K562 (cell line): ENCODE results near the gene CRAMP1. TPM values are rescaled to one million over a fixed set of nuclear protein-coding genes. Genes with fewer than 3 reads are reported as not detected.

Experiments used
- ATAC-seq: fragments of 200-7000 bp; cut with Tn5 transposase; 3 replicates; pipeline ENCODE4 v1.9.1; 2020; ENCODE audit warnings: moderate library complexity
- BruUV-seq: library from RNA; stranded (reverse); fragments of 400-500 nt; replicated peaks from 2 replicates; lab custom pipeline; 2021; lab: Mats Ljungman, UMichigan
- CTCF ChIA-PET: fragments of 300-600 bp; formaldehyde crosslinking; extraction: SDS; loops from one replicate; lab custom pipeline; 2021; ENCODE audit warnings: low intra/inter-chr PET ratio; lab: Yijun Ruan, JAX
- POLR2A ChIA-PET: fragments of 300-600, 350-650 bp; sonication (Branson Sonifier 250); formaldehyde crosslinking; extraction: SDS; loops from one replicate; lab custom pipeline; 2021; ENCODE audit warnings: antibody characterized with exemption, inconsistent platforms; lab: Yijun Ruan, JAX
- DNase-seq, 4 experiments: peaks; one replicate each; pipeline versions ENCODE4 v3.0.0 to v3.0.0-alpha.2; 2011 to 2018; ENCODE audit warnings: low spot score in 3 of 4, mixed read lengths in 3 of 4; ENCODE audit errors: extremely low read depth in 1 of 4
- FAIRE-seq: peaks from 2 replicates; lab custom pipeline; 2011; peaks lifted over from hg19 to GRCh38; lab: Jason Lieb, UNC
- H2AFZ ChIP-seq: 2 replicates; pipeline ENCODE4 v1.6.0; 2011; ENCODE audit warnings: low read depth, low read length, control low read depth, inconsistent platforms
- H3K27ac ChIP-seq: fragments of 200-600 bp; 3 replicates; pipeline ENCODE4 v1.8.0; 2011; ENCODE audit warnings: low read depth, mild to moderate bottlenecking, control low read depth, inconsistent platforms, low read length, moderate library complexity, mixed read lengths; ENCODE audit errors: extremely low read depth
- H3K27me3 ChIP-seq, 2 experiments: fragments of 300-600 bp in 1 of 2; 2 replicates in 1 of 2; 3 replicates in 1 of 2; pipeline versions ENCODE4 v1.6.0 to v1.8.0; 2011; ENCODE audit warnings: inconsistent platforms in 2 of 2, low read length in 2 of 2, mild to moderate bottlenecking in 1 of 2, mixed read lengths in 1 of 2, moderate library complexity in 1 of 2; ENCODE audit not compliant: control insufficient read depth in 2 of 2, insufficient read depth in 2 of 2
- H3K36me3 ChIP-seq: fragments of 300-600 bp; 3 replicates; pipeline ENCODE4 v1.8.0; 2011; ENCODE audit warnings: mild to moderate bottlenecking, low read length, inconsistent platforms; ENCODE audit not compliant: control insufficient read depth, insufficient read depth
- H3K4me1 ChIP-seq, 2 experiments: fragments of 200-600 bp in 1 of 2; replicated peaks in 1 of 2; 2 replicates in 1 of 2; 3 replicates in 1 of 2; pipeline versions ENCODE4 v1.5.1 to v1.8.0; 2011; ENCODE audit warnings: inconsistent platforms in 2 of 2, low read length in 2 of 2, mild to moderate bottlenecking in 1 of 2, mixed read lengths in 1 of 2, moderate library complexity in 1 of 2; ENCODE audit not compliant: control insufficient read depth in 2 of 2, insufficient read depth in 2 of 2
- H3K4me2 ChIP-seq: 2 replicates; pipeline ENCODE4 v1.6.1; 2011; ENCODE audit warnings: low read length, control low read depth, inconsistent platforms, mixed read lengths; ENCODE audit not compliant: insufficient read depth
- H3K4me3 ChIP-seq: fragments of 200-600 bp; sonication (generic), shearing (Covaris generic); 2 replicates; pipeline ENCODE4 v1.5.1; 2016; ENCODE audit warnings: control low read depth, inconsistent platforms
- H3K79me2 ChIP-seq: fragments of 200-600 bp; 3 replicates; pipeline ENCODE4 v1.8.0; 2011; ENCODE audit warnings: low read length, inconsistent platforms; ENCODE audit not compliant: control insufficient read depth, insufficient read depth
- H3K9ac ChIP-seq, 2 experiments: 2 replicates each; pipeline versions ENCODE4 v1.6.0 to v1.6.1; 2011; ENCODE audit warnings: low read depth in 2 of 2, low read length in 2 of 2, control low read depth in 1 of 2, inconsistent platforms in 1 of 2, mild to moderate bottlenecking in 1 of 2, mixed read lengths in 1 of 2; ENCODE audit not compliant: insufficient read depth in 1 of 2
- H3K9me1 ChIP-seq: one replicate; pipeline ENCODE4 v1.6.0; 2011; ENCODE audit warnings: inconsistent platforms, mild to moderate bottlenecking, low read length, moderate library complexity; ENCODE audit not compliant: control insufficient read depth, insufficient read depth
- H3K9me3 ChIP-seq: replicated peaks from 2 replicates; pipeline ENCODE4 v1.5.1; 2011; ENCODE audit warnings: low read depth, low read length, inconsistent platforms; ENCODE audit not compliant: control insufficient read depth, insufficient read depth
- H4K20me1 ChIP-seq: replicated peaks from 2 replicates; pipeline ENCODE4 v1.6.1; 2011; ENCODE audit warnings: low read length, inconsistent platforms, mixed read lengths; ENCODE audit not compliant: control insufficient read depth, insufficient read depth
- GTF2A2 ChIP-seq: IDR thresholded peaks from 2 replicates; pipeline ENCODE4 v1.6.1; 2016; ENCODE audit warnings: mild to moderate bottlenecking, missing genetic modification characterization, missing compliant biosample characterization
- JUND ChIP-seq, 2 experiments: IDR thresholded peaks; 2 replicates in 1 of 2; 3 replicates in 1 of 2; pipeline ENCODE4 v1.6.1; 2011; ENCODE audit warnings: borderline replicate concordance in 2 of 2, low read depth in 2 of 2, low read length in 2 of 2, improper control_type of control experiment in 1 of 2, missing biosample characterization in 1 of 2, missing genetic modification characterization in 1 of 2, missing genetic modification reagents in 1 of 2
- NELFE ChIP-seq: IDR thresholded peaks from 2 replicates; pipeline ENCODE4 v1.6.1; 2011; ENCODE audit warnings: mild to moderate bottlenecking; ENCODE audit not compliant: insufficient read depth, insufficient read length
- NR2F6 ChIP-seq: fragments of 450-650 bp; formaldehyde crosslinking; IDR thresholded peaks from 2 replicates; pipeline ENCODE4 v1.4.0; 2020; ENCODE audit warnings: mild to moderate bottlenecking
- NRF1 ChIP-seq, 2 experiments: fragments of 450-650 bp; IDR thresholded peaks in 1 of 2; conservative IDR thresholded peaks in 1 of 2; 2 replicates each; pipeline ENCODE4 v1.6.1; 2014; ENCODE audit warnings: mild to moderate bottlenecking in 2 of 2
- RBBP5 ChIP-seq: fragments of 200-600 bp; sonication (generic); IDR thresholded peaks from 2 replicates; pipeline ENCODE4 v1.6.1; 2012; ENCODE audit warnings: borderline replicate concordance, mild to moderate bottlenecking, low read length, control low read depth, inconsistent platforms; ENCODE audit not compliant: insufficient read depth, poor library complexity, severe bottlenecking
- RBM22 ChIP-seq: fragments of 200-400 bp; formaldehyde crosslinking; IDR thresholded peaks from 2 replicates; pipeline ENCODE4 v1.6.1; 2018; ENCODE audit warnings: low read length, low read depth; ENCODE audit not compliant: poor library complexity, severe bottlenecking
- ZNF224 ChIP-seq: sonication (generic); formaldehyde crosslinking; IDR thresholded peaks from 2 replicates; pipeline ENCODE4 v1.8.0; 2022; ENCODE audit warnings: mild to moderate bottlenecking, missing genetic modification reagents
- ZNF282 ChIP-seq: sonication (generic); formaldehyde crosslinking; IDR thresholded peaks from 2 replicates; pipeline ENCODE4 v1.8.1; 2023; ENCODE audit warnings: missing genetic modification reagents
- ZNF695 ChIP-seq: fragments of 450-650 bp; formaldehyde crosslinking; IDR thresholded peaks from 2 replicates; pipeline ENCODE4 v1.4.0; 2020; ENCODE audit warnings: mild to moderate bottlenecking, moderate library complexity
- ZZZ3 ChIP-seq: fragments of 450-650 bp; IDR thresholded peaks from 2 replicates; pipeline ENCODE4 v1.6.1; 2016; ENCODE audit warnings: antibody characterized with exemption, mild to moderate bottlenecking, moderate library complexity
- WGBS: fragments of 100-300 bp; shearing (Covaris generic); methylation state at CpG from one replicate; pipeline ENCODE4 v1.1.6; 2016; ENCODE audit warnings: low coverage, mixed read lengths; ENCODE audit not compliant: insufficient coverage; ENCODE audit errors: missing lambda C conversion rate; 5-methylcytosine and 5-hydroxymethylcytosine counted together
- in situ Hi-C: fragments of 300-500 bp; cut with MboI; formaldehyde crosslinking; loops from 4 replicates; pipeline ENCODE4 v1.15.0; 2018; ENCODE audit warnings: inconsistent platforms, mixed read lengths
- intact Hi-C: fragments of 100-400 bp; cut with micrococcal nuclease; formaldehyde crosslinking; loops from 2 replicates; pipeline ENCODE4 v1.14.2; 2022
- polyA plus RNA-seq, 8 experiments: library from polyadenylated mRNA; depleted of rRNA in 4 of 8; stranded (reverse) in 5 of 8; unstranded in 3 of 8; fragments of >200 nt; fragmentation: Nextera tagmentation in 2 of 8; fragmentation: Illumina TruSeq in 1 of 8; extraction: Ambion mirVana in 2 of 8; extraction: Trizol in 1 of 8; gene quantifications; 2 replicates each; pipeline versions ENCODE4 v1.2.1 to v1.2.3, GENCODE V29; 2011 to 2014; ENCODE audit warnings: inconsistent platforms in 1 of 8, missing spikeins in 1 of 8
- total RNA-seq, 7 experiments: library from RNA; depleted of rRNA in 6 of 7; stranded (reverse); fragments of >200 nt in 6 of 7; fragmentation: Illumina TruSeq in 2 of 7; extraction: Trizol in 2 of 7; gene quantifications; 2 replicates each; pipeline versions ENCODE4 v1.2.1 to v1.2.3, GENCODE V29; 2011 to 2021; ENCODE audit warnings: low replicate concordance in 1 of 7
- TF ChIP-seq, protein P1 (sequence below): fragments of 250-450 bp; sonication (Bioruptor Pico); IDR thresholded peaks from 2 replicates; pipeline ENCODE4 v1.5.0; 2022; ENCODE audit warnings: mild to moderate bottlenecking

CRAMP1 gene
- total and polyA plus RNA-seq, 9 of the 15 experiments (the other 6 are each of a cell fraction or from before 2014, with no cell fraction given), result 0.52 to 20.8 (median 7.5) TPM

DNA sequence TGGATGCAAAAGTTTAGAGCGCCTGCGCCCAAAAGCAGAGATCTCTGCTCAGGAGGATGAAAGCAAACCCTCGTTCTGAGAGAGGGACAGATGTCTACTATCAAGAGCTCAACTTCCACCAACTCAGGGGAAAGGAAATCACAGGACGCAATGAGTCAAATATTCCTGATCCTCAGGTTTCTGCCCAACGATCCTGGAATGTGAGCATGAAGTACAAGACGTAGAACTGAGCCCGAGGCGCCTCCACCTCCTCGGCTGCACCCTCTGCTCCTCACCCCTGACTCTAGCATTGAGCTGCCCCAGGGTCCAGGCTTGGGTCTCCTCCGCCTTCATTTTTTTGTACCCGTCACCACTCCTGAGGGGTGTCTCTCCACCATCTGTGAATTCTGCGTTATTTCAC is 15.6 kb upstream of the CRAMP1 start:
- no peak for TF ChIP-seq RBBP5
- TF ChIP-seq ZZZ3, result no peak
- TF ChIP-seq, protein P1, sequence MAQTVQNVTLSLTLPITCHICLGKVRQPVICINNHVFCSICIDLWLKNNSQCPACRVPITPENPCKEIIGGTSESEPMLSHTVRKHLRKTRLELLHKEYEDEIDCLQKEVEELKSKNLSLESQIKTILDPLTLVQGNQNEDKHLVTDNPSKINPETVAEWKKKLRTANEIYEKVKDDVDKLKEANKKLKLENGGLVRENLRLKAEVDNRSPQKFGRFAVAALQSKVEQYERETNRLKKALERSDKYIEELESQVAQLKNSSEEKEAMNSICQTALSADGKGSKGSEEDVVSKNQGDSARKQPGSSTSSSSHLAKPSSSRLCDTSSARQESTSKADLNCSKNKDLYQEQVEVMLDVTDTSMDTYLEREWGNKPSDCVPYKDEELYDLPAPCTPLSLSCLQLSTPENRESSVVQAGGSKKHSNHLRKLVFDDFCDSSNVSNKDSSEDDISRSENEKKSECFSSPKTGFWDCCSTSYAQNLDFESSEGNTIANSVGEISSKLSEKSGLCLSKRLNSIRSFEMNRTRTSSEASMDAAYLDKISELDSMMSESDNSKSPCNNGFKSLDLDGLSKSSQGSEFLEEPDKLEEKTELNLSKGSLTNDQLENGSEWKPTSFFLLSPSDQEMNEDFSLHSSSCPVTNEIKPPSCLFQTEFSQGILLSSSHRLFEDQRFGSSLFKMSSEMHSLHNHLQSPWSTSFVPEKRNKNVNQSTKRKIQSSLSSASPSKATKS (CRISPR knock-in tag), result no peak
- TF ChIP-seq NR2F6, result no peak
- TF ChIP-seq GTF2A2 (tag), result no peak
- TF ChIP-seq JUND (IDR thresholded peaks at IDR 0.05; ENCODE audit: borderline replicate concordance, low read depth, low read length), result no peak
- no peak for TF ChIP-seq JUND (tag; IDR thresholded peaks at IDR 0.05; ENCODE audit: borderline replicate concordance, low read depth, low read length)
- no peak for TF ChIP-seq ZNF282 (CRISPR knock-in tag)
- no peak for TF ChIP-seq ZNF695 (CRISPR knock-in tag)
- no peak for TF ChIP-seq RBM22
- no peak for TF ChIP-seq NRF1 (conservative IDR thresholded peaks at IDR 0.05 in 1 of 2, IDR thresholded peaks at IDR 0.05 in 1 of 2)
- no peak for TF ChIP-seq ZNF224 (CRISPR knock-in tag)
- no peak for TF ChIP-seq NELFE
- TF ChIP-seq, all 486 proteins: peak for 0
- no peak for DNase-seq
- intact Hi-C loops (no loop called here), in situ Hi-C loops (no loop called here)
- ATAC-seq, result no peak
- Histone ChIP-seq H3K27ac (no peak overlapping the region), H3K4me3 (no peak overlapping the region), H2AFZ (no peak overlapping the region), H3K9ac (no peak overlapping the region), H3K4me1 (peaks cover 0 to 9% of the 10 kb centered on the region in 2 experiments; a peak in 1 of 5 replicates), H3K9me3 (no peaks in the 10 kb centered on the region), H3K4me2 (no peak overlapping the region), H3K79me2 (no peaks in the 10 kb centered on the region), H3K36me3 (no peaks in the 10 kb centered on the region), H3K27me3 (no peaks in the 10 kb centered on the region), H4K20me1 (no peaks in the 10 kb centered on the region), H3K9me1 (no peaks in the 10 kb centered on the region)
- no TSS peak for BruUV-seq
- CTCF ChIA-PET, result no interaction called here
- 67% methylated on average over 12 of the region's 12 CpGs for WGBS
- POLR2A ChIA-PET, result interaction anchor here (0.9 to 1.1 kb wide), 2 partner anchors 8 to 12 kb away, joined by 3 to 4 read pairs; no protein-coding TSS in a partner anchor
- no peak for FAIRE-seq
